GM21786 (cell line): ENCODE measurements around the gene FADS2.

Experiments used
- ATAC-seq: cut with Tn5 transposase; IDR thresholded peaks from one replicate; pipeline ENCODE4 v1.9.1; 2021; ENCODE audit not compliant: unreplicated experiment

Gene FADS2

DNA sequence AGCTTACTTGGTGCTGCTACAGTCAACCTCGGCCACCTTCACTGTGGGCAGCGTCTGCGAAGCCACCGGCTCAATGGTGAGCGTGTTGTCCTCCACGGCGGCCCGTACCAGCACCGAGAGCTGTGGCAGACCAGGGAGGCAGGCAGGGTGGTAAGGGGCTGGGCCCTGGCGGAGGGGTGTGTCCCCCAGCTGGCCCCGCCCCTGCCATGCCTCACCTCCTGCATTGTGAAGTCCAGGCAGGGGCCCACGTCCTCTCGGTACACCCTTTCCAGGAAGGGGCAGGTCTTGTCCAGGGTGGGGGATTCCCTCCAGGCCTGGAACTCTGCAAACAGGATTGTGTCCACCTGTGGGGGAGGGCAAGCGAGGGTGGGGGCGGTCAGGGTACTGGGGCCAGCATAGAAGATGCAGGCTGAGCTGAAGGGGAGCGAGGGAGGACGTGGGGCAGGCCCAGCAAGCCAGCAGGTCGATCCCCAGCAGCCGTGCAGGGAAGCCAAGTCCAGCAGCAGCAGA is 76.5 kb downstream of the FADS2 start:
- ATAC-seq, result no peak

GRCh38 chr11:61905067-61905696 is 77.1 kb downstream of the FADS2 start:
- ATAC-seq, result no peak

- ATAC-seq, result no peak
Observed at GRCh38 chr11:61905801-61906521, 77.9 kb downstream of the FADS2 start.

- no peak for ATAC-seq
Observed at GRCh38 chr11:61906522-61906909, 78.4 kb downstream of the FADS2 start.

- ATAC-seq, result no peak
Observed at GRCh38 chr11:61907282-61907681, 79.2 kb downstream of the FADS2 start.

DNA sequence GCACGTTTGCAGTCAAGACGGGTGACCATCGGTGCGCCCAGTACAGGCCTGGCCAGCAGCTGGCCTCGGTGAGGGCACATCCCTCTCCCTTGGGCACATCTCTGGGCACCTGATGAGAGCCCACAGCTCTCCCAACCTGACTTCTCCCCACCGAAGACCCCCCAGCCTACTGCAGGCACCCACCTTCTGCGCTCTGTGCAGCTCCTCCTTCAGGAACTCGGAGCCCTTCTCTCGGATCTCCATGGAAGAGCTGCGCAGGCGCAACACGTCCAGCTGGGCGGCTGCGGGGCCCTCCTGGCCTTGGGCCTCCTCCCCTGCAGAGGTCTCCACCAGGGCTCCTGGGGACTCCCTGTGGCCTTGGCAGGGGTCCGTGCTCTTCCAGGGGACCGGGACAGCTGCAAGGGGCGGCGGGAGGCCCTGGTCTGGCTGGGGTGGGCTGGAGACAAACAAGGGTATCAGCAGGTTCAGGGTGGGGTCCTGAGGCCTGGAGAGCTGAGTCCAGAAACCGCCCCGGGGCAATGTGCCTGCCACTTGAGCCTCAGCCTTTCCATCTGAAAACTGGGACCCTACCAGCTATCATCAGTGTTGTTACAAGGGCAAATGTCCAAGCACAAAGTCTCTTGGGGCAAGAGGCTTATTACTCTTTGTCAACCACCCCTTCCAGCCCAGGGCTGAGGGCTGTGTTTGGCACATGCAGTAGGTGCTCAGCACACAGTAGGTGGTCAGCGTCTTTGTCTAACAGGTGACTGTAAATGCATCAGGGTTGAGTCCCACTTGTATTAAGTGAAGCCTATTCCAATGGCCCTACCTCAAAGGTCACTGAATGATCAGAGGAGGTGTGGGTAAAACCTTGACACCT is 80.0 kb downstream of the FADS2 start:
- no peak for ATAC-seq

DNA sequence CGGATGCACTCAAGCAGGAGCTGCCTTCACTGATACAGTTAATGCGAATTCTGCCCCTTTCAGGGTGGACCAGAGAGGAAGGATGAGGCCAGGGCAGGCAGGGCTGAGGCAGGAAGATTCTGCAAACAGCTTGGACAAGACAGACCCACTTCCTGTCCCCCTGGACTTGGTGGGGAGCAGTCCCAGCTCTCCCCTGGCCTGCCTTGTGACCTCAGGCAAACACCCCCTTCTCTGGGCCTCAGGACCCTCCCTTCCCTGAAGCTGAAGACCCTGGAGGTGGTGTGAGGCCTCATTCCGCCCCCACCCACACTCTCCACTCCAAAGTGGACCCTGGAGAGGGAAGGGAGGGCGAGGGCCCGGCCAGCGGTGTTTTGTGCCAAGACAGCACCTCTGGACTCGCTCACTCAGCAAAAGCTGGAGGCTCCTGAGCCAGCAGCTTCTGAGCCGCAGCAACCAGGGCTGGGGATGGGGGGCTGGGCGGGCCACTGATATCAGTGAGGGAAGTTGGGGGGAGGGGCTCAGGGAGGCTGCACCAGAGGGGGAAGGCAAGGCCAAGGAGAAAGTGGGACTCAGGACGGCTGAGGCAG is 80.7 kb downstream of the FADS2 start:
- ATAC-seq, result no peak

DNA sequence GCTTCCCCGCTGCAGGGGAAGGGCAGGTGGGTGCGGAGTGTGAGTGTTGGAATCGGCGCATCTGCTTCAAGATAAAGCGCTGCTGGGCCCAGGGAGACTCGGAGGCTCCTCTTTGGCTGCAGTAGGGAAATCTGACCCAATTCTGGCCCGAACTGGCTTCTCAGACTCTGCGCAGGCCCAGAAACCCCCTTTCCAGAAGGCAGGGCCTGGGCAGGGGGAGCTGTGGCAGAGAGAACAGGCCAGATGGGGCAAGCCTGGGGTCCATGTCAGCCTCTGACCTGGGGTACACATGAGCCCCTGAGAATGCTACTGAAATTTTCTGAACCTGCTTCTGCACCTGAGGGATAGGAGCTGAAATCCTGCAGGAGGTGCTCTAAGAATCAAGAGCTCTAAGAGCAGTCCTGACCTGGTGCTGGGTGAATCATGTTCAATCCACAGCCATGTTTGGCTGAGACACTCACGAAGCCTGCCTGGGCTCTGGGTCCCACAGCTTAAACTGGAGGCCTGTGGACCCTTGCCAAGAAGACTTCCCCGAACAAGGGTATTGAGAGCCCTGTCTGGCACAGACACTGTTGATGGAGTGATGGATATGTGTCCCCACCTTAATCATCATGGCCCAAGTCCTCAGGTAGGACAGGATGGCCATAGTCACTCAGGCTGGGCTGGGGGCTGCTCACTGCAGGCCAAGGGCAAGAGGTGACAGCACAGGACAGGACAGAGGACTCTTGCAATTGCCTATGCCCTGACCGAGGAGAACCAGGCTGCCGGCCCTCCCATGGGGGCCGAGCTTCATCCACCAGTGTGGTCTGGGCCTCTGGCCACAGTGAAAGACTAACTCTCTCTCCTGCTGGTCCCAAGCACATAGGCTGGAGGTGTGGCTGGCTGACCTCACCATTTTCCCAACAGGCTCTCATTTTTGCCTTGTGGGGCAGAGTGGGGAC is 82.4 kb downstream of the FADS2 start:
- ATAC-seq, result no peak

DNA sequence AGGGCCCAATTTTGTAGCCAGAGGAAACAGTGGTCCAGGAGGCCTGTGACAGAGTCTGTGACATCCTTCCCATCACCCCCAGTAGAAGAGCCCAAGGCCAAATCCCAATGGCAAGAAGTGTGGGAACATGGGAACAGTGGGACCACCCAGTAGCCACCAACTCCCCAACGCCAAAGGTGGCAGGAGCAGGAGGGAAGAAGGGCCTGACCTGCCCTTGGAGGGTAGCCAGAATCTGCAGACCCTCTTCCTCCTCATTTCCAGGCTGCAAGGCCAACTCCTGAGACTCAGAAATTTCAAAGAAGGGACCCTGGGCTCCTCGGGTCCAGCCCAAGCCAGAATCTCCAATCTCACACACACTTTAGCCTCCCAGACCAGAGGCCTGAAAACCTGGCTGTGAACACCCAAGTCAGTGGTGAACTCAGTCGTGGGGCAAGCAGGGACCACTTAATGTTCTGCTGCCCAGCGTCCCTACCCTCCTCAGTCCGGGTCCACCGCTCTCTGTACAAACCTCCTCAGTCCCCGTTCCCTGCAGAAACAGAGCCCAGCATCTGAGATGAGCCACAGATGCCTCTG is 83.1 kb downstream of the FADS2 start:
- no peak for ATAC-seq

DNA sequence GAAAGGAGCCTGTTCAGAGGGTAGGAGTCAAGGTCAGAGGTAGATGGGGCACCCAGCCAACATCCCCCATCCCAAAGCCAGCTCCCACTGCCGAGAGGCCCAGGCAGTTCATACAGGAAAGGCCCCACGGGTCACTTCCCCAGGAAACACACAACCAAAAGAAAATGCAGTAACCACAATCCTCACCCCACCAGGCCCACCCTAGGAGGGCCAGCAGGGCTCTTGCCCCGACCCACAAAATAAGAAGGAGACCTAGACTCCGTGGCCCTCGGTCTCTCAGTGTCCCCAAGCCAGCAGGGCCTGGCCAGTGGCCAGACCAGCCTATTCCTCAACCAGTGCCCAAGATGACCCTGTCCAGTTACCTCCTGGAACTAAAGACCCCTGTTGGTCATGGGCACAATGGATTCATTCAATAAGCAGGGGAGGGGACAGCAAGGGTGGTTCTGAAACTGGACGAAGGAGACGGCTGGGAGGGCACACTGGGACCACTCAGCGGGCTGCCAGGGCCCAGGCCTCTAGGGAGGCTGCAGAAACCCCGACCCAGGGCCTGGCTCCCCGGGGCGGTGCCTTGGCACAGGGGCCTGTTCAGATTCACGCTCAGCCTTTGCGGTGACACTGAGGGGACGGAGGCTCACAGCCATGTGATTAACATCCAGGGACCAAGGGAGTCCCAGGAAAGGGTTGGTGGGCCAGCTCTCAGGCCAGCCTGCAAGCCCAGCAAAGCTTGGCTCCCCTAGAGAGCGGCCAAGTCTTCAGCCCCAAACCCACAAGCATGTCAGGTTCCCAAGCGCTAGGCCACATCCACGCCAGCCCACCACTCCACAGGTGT is 83.8 kb downstream of the FADS2 start:
- no peak for ATAC-seq

GRCh38 chr11:61912530-61912898 is 84.4 kb downstream of the FADS2 start:
- ATAC-seq, result no peak

DNA sequence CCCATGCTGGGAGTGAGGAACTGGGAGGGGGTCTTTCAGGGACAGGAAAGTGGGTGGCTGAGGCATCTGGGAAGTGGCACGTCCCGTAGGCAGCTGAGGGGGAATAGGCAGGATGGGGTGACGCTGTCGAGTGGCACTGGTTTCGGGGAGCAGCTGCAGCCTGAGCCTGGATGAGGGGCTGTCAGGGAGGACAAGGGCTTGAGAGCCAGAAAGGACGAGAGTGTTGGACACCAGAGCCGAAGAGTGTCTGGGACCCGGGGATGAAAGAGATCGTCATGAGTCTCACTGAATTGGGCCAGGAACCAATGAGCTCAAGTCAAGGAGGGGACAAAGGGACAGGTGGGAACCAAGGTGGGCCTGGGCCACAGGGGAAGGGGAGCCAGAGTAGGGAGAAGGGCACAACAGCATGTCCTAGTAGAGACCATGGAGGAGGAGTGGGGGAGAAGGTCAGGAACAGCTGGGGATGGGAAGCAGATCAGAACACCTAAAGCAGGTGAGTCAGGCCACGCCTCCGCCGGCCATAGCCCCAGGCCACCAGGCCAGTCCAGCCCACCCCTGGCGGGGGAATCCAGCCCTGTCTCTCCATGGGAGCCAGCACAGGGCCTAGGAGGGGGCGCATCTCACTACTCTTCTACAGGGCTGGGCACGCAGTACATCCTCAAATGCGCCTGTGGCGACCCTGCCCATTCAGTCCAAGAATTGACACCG is 85.0 kb downstream of the FADS2 start:
- ATAC-seq, result no peak

- ATAC-seq, result no peak
Observed at GRCh38 chr11:61913699-61914395, 85.7 kb downstream of the FADS2 start.

GRCh38 chr11:61914471-61915171 is 86.5 kb downstream of the FADS2 start:
- ATAC-seq, result no peak

GRCh38 chr11:61916737-61917333 is 88.7 kb downstream of the FADS2 start:
- ATAC-seq, result no peak
